HG02759 (cell line): Measurements from ENCODE around the gene CAMK1G.

ENCODE experiments used
- ATAC-seq: cut with Tn5 transposase; IDR thresholded peaks from one replicate; pipeline ENCODE4 v1.9.1; 2021; ENCODE audit warnings: mild to moderate bottlenecking, moderate library complexity; ENCODE audit not compliant: unreplicated experiment

CAMK1G gene

DNA sequence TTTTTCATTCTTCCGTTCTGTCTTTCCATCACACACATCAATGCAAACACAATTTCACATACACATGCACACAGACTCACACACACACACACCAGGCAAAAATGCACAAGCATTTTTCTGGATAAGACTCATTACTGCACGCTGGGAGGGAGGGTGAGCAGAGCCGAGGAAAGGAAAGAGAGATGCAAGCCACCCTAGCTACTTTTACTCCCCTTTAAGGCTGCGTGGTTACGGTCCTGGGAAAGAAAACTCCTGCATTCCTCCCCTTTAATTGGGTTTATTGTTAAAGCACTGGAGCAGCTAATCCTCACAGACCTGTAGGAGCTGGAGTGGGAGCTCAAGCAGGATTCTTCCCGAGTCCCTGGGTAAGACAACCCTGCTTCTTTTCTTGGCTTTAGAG lies at the start of gene CAMK1G:
TSS of gene CAMK1G (plus strand) at position 307 of the 400 bp plus-strand sequence. CDS start 11,270 bp downstream, outside the sequence.
- ATAC-seq, result no peak

- no peak for ATAC-seq
Measured at GRCh38 chr1:209534496-209535250, 48.8 kb upstream of the CAMK1G start.

DNA sequence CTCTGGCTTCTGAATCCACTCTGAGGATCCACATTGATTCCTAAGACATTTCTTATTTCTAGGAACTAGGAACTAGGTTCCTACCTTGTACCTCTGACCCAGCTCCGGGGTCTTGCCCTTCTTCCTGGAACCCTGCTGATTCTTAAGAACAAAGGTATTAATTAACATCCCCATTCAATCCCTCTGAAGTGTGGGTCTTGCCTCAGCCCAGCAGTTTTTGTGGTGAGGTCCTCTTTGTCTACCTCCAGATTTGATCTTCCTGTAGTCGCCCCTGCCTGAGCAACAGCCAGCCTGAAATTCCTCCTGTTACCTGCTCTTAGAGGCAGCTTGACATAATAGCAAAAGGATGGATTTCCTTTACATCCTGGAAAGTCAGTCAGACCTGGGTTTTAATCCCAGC lies 46.7 kb upstream of the CAMK1G start:
- ATAC-seq, result no peak

DNA sequence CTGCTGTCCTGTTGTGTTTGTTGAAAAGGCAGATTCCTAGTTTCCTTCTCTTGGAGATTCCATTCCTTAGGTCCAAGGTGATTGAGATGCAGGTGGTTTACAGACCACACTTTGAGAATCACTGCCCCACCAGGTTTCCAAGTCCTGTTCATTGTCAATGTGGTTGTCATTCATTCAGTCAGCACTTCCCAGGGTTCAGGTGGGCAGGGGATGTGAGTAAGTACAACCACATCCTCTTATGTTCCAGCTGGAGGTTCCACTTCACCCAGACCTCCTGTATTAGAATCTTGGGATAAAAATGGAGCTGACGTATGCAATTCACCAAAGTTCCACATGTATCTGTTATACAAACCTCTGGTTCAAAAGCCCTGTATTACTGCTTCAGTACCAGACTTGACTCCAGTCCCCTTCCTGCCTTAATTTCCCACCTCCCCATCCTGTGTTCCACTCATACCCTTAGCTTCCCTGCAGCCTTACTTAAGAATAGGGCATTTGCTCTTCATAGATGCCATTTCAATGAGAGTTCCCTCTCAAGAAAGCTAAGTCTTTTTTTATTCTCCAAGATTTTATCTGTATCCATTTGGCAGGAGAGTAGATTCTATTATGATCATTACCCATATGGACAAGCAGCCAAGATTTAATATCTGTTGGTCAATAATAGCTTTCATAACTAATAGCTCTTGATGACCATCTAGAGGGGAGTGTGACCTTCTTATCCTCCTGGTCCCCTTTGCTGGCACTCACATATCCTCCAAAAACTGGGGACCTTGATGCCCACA lies 46.0 kb upstream of the CAMK1G start:
- ATAC-seq, result no peak

- no peak for ATAC-seq
Measured at GRCh38 chr1:209539576-209539975, 43.9 kb upstream of the CAMK1G start.

DNA sequence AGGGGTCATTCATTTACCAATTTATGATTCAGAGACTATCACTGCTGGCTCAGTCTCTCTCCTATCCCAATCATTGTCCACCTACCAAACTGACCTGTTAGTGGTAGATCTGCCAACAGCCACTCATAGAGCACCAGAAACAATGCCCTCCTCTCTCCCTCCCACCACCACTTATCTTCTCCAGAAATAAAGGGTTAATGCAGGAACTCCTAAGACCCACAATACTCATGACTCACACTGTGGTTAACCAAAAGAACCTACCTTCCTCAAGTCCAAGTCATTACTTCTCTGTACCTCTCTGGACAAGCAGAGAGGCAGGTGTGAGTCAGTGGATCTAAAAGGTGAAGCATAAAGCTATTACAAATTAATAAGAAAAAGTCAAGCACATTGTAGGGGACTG lies 40.9 kb upstream of the CAMK1G start:
- no peak for ATAC-seq

- ATAC-seq, result no peak
Measured at GRCh38 chr1:209544098-209544497, 39.4 kb upstream of the CAMK1G start.

- no peak for ATAC-seq
Measured at GRCh38 chr1:209545423-209545822, 38.1 kb upstream of the CAMK1G start.

- no peak for ATAC-seq
Measured at GRCh38 chr1:209546390-209547085, 37.0 kb upstream of the CAMK1G start.

- no peak for ATAC-seq
Measured at GRCh38 chr1:209547626-209548025, 35.9 kb upstream of the CAMK1G start.

- ATAC-seq, result no peak
Measured at GRCh38 chr1:209549443-209550205, 33.9 kb upstream of the CAMK1G start.

- ATAC-seq, result no peak
Measured at GRCh38 chr1:209550519-209550918, 33.0 kb upstream of the CAMK1G start.

DNA sequence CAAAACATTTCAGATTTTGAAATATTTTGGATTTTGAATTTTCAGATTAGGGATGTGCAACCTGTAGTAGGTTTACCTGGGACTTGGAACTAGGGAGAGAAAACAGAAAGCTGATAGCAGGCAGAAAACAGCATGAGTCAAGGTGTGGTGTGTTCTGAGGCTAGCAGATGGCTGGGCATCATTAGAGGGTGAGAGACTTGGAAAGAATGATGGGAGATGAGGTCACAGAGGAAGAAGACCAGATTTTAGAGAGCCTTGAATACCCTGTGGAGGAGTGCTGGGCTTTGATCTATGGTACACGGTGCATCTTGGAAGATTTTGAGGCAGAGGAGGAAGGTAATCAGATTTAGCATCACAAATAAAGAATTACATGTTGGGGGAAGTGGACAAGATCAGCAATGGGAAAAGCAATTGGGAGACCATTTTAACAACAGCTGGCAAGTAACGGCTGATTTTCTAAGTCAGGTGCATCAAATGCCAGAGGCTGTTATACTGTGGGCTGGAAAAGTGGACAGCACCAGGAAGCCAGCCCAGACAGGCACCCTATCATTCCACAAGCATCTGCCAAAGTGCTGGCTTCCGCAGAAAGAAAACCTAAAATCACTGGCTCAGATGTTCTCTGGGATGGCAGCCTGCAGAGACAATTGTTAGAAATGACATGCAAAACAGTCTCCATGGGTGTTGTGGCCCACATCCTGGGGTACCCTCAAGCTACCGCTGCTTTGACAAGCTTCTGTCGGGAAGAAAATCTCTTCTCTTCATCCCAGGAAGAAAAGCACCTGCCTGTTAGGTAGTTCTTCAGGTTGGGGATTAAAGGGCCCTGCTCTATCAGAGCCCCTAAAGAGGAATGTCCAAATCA lies 30.9 kb upstream of the CAMK1G start:
- no peak for ATAC-seq

- ATAC-seq, result no peak
Measured at GRCh38 chr1:209554761-209555611, 28.5 kb upstream of the CAMK1G start.

- no peak for ATAC-seq
Measured at GRCh38 chr1:209556162-209556690, 27.3 kb upstream of the CAMK1G start.

- ATAC-seq, result no peak
Measured at GRCh38 chr1:209557221-209557620, 26.3 kb upstream of the CAMK1G start.

DNA sequence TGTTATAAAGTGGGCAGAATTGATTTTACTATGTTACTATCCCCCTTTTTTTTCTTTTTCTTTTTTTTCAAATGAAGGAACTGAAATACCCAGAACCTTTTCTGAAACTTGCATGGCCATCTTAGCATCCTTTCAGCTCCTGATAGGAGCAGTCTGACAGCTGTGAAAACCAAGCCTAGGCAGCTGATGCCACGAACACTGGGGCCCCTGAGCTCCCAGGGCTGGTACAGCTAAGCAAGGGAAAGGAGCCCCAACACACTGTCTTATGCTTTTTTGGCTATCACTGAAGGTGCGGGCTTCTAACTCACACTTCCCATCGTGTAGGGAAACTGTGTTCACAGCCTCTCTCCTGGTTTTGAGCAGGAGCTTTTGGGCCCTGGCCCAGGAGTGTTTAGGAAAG lies 23.0 kb upstream of the CAMK1G start:
- no peak for ATAC-seq

DNA sequence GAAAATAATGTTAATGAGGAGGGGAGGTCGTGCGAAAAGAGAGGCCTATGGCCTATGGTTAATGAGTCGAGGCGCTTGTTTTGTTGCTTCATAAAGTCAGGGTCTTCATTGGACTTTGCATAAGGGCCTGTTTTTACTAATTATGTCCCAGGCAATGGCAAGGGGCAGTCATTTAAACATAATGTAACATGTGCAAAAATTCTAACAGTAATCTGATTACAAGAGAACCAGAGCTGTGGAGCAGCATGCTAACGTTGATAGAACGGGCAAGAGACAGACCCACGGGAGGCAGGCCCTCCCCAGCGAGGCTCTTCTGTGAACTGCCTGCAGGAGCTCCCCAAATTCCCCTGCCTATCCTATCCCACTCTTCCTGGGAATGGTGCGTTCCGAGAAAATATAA lies 22.6 kb upstream of the CAMK1G start:
- ATAC-seq, result no peak

DNA sequence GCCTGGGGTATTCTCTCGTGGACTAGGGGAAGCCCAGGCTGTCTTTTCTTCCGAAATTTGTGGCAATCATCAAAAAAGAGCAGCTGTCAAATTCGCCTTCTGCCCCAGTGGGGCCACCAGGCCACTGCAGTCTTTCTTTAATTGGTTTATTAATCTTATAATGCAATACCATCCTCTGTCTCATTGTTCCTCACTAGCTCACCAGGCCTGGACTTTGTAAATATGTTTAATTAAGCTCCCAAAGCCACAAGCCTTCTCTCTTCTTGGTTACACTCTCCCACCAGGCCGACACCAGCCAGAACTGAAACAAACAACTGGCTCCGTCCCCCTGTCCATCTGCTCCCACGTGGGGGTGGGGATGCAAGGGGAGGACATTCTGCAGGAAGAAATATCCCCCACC lies 22.0 kb upstream of the CAMK1G start:
- no peak for ATAC-seq
